SK-N-SH (cell line): Measurements from ENCODE around the gene RICTOR.

Source experiments
- CTCF ChIP-seq: fragments of 200-600 bp; sonication (generic); IDR thresholded peaks from 2 replicates; pipeline ENCODE4 v1.6.1; 2017; ENCODE audit warnings: antibody characterized with exemption, mild to moderate bottlenecking, moderate library complexity
- ELF1 ChIP-seq: IDR thresholded peaks from 2 replicates; pipeline ENCODE4 v1.4.0; 2012
- IRF3 ChIP-seq: fragments of 150-350 bp; IDR thresholded peaks from 2 replicates; pipeline ENCODE4 v1.6.1; 2016; ENCODE audit warnings: mild to moderate bottlenecking, low read depth, low read length
- PBX3 ChIP-seq: IDR thresholded peaks from 2 replicates; pipeline ENCODE4; 2012
- RAD21 ChIP-seq: IDR thresholded peaks from 2 replicates; pipeline ENCODE4 v1.6.1; 2012; ENCODE audit warnings: mild to moderate bottlenecking, low read length
- SMC3 ChIP-seq: IDR thresholded peaks from 2 replicates; pipeline ENCODE4 v1.6.1; 2012; ENCODE audit warnings: low read depth, low read length, improper control_type of control experiment
- TCF12 ChIP-seq: IDR thresholded peaks from 2 replicates; pipeline ENCODE4 v1.4.0; 2012

- TF ChIP-seq SMC3 (no peak), IRF3 (no peak), CTCF (no peak), ELF1 (no peak), PBX3 (no peak), RAD21 (no peak), TCF12 (no peak)
These were observed 67.5 kb downstream of the RICTOR start for GRCh38 chr5:39006650-39007049.
